Common myeloid progenitor, CD34-positive (primary cell): ENCODE results near the gene PPP1R7.
A peak's percentile ranks its signal among the peaks of the same experiment; 100 is the strongest.

Source experiments
- CTCF ChIA-PET: fragments of 350-600 bp; sonication (Branson Sonifier 250); formaldehyde crosslinking; loops from one replicate; lab custom pipeline; 2021; ENCODE audit warnings: antibody characterized with exemption; lab: Charles Lee
- POLR2A ChIA-PET: fragments of 350-600 bp; sonication (Branson Sonifier 250); formaldehyde crosslinking; loops from one replicate; lab custom pipeline; 2021; ENCODE audit warnings: antibody characterized with exemption; lab: Charles Lee
- DNase-seq, 3 donors: peaks; one replicate each; pipeline versions ENCODE4 v3.0.0 to v3.0.0-alpha.2; 2013
- H3K27ac ChIP-seq, 2 experiments: 1 replicate in 1 of 2; 2 replicates in 1 of 2; pipeline ENCODE4 v1.7.0; 2013; ENCODE audit warnings: inconsistent platforms in 2 of 2, low read length in 2 of 2, mild to moderate bottlenecking in 2 of 2, low read depth in 1 of 2, moderate library complexity in 1 of 2; ENCODE audit not compliant: severe bottlenecking in 2 of 2, insufficient read depth in 1 of 2, poor library complexity in 1 of 2
- H3K27me3 ChIP-seq, 5 experiments: replicated peaks in 2 of 5; 1 replicate in 3 of 5; 2 replicates in 2 of 5; pipeline versions ENCODE4 v1.6.1 to v1.7.0; 2013; ENCODE audit warnings: low read length in 4 of 5, mild to moderate bottlenecking in 2 of 5, moderate library complexity in 2 of 5, inconsistent platforms in 1 of 5; ENCODE audit not compliant: insufficient read depth in 5 of 5, control insufficient read depth in 4 of 5
- H3K36me3 ChIP-seq, 4 experiments: 1 replicate in 2 of 4; 2 replicates in 2 of 4; pipeline versions ENCODE4 v1.6.1 to v1.7.0; 2013; ENCODE audit warnings: low read length in 3 of 4, control low read depth in 1 of 4, mild to moderate bottlenecking in 1 of 4; ENCODE audit not compliant: control insufficient read depth in 4 of 4, insufficient read depth in 4 of 4
- H3K4me1 ChIP-seq, 4 experiments: 1 replicate in 3 of 4; 2 replicates in 1 of 4; pipeline versions ENCODE4 v1.6.1 to v1.7.1; 2013; ENCODE audit warnings: low read length in 3 of 4, mild to moderate bottlenecking in 3 of 4, control low read depth in 1 of 4, inconsistent platforms in 1 of 4, moderate library complexity in 1 of 4; ENCODE audit not compliant: control insufficient read depth in 4 of 4, insufficient read depth in 4 of 4; ENCODE audit errors: control extremely low read depth in 1 of 4
- H3K4me3 ChIP-seq, 7 experiments: 1 replicate in 4 of 7; 2 replicates in 3 of 7; pipeline versions ENCODE4 v1.5.1 to v1.7.0; 2013; ENCODE audit warnings: mild to moderate bottlenecking in 7 of 7, low read length in 6 of 7, moderate library complexity in 6 of 7, inconsistent platforms in 2 of 7, low read depth in 2 of 7, control low read depth in 1 of 7; ENCODE audit not compliant: insufficient read depth in 4 of 7, control insufficient read depth in 1 of 7; ENCODE audit errors: extremely low read depth in 1 of 7
- H3K9me3 ChIP-seq, 5 experiments: 1 replicate in 4 of 5; 2 replicates in 1 of 5; pipeline versions ENCODE4 v1.6.1 to v1.7.1; 2013; ENCODE audit warnings: low read length in 4 of 5, mild to moderate bottlenecking in 2 of 5, inconsistent platforms in 1 of 5, low read depth in 1 of 5, moderate library complexity in 1 of 5; ENCODE audit not compliant: control insufficient read depth in 4 of 5, insufficient read depth in 2 of 5; ENCODE audit errors: control extremely low read depth in 1 of 5
- WGBS: methylation state at CpG from one replicate; pipeline ENCODE4 v1.1.5; 2013; ENCODE audit not compliant: insufficient coverage; 5-methylcytosine and 5-hydroxymethylcytosine counted together

The PPP1R7 gene

DNA sequence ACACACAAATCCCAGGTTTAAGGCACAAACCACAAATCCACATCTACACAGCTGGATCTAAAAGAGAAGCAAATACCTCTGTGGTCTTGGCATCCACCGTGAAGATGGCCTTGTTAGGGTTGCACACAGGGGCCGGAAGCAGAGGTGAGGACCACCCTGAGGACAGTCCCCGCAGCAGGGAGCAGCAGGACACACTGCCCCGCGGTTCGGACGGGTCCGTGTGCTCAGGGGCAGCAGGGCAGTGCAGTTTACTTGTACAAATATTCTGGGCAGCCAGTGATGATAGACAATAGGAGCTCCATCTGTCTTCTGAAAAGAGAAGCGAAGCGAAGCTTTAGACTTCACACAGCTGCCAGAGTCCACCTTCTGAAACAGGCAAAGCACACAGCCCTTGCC, 9.8 kb upstream of the PPP1R7 start:
- Histone ChIP-seq H3K27ac (no peak overlapping the region), H3K36me3 (peaks cover 6 to 78% (median 28%) of the 10 kb centered on the region in 4 experiments), H3K9me3 (no peaks in the 10 kb centered on the region), H3K4me1 (no peaks in the 10 kb centered on the region), H3K27me3 (no peaks in the 10 kb centered on the region), H3K4me3 (no peak overlapping the region)
- WGBS = 100% methylated on average over 9 of the region's 10 CpGs
- ChIA-PET POLR2A (interaction anchor here (0.6 kb wide), 1 partner anchor 50 kb away, joined by 4 read pairs; no protein-coding TSS in a partner anchor), CTCF (no interaction called here)
- no peak for DNase-seq

DNA sequence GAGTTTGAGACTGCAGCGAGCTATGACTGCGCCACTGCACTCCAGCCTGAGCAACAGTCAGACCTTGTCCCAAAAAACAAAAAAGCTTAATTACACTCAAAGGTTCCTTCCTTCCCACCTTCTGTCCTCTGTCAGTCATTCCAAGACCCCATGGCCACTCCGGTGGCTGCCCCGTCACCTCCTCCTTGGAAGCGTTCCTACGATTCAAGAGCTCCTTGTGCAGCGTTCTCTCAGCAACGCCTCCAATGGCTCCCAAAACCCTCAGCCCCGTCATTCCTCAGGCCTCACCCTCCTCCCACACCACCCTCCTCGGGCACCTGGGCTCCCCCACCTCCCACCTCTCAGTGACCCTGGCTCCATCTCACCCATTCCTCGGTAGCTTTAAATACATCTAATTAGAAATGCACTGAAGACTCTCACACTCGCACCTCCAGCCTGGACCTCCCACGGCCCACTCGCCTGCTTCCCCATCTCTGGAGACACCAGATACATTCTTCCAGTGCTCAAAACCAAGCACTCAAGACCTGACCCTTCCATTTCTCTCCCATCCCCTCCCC, 9.0 kb upstream of the PPP1R7 start:
- Histone ChIP-seq H3K27me3 (no peaks in the 10 kb centered on the region), H3K4me1 (no peaks in the 10 kb centered on the region), H3K9me3 (no peaks in the 10 kb centered on the region), H3K36me3 (peaks cover 6 to 70% (median 25%) of the 10 kb centered on the region in 4 experiments), H3K27ac (no peak overlapping the region), H3K4me3 (no peak overlapping the region)
- no peak for DNase-seq
- ChIA-PET CTCF (interaction anchor here (1.3 kb wide), 1 partner anchor 16 kb away, joined by 3 read pairs; no protein-coding TSS in a partner anchor), POLR2A (no interaction called here)
- 97% methylated on average over 14 of the region's 14 CpGs for WGBS

- Histone ChIP-seq H3K4me3 (no peak overlapping the region), H3K4me1 (no peaks in the 10 kb centered on the region), H3K27me3 (no peaks in the 10 kb centered on the region), H3K27ac (no peak overlapping the region), H3K9me3 (no peaks in the 10 kb centered on the region), H3K36me3 (peaks cover 4 to 62% (median 21%) of the 10 kb centered on the region in 4 experiments)
- CTCF ChIA-PET = interaction anchor here (1.3 kb wide), 1 partner anchor 15 kb away, joined by 3 read pairs; no protein-coding TSS in a partner anchor
- 100% methylated on average over 4 of the region's 6 CpGs for WGBS
- no peak for DNase-seq
- POLR2A ChIA-PET = no interaction called here
Measured at GRCh38 chr2:241142063-241142462, 8.2 kb upstream of the PPP1R7 start.

- Histone ChIP-seq H3K9me3 (no peaks in the 10 kb centered on the region), H3K4me3 (no peak overlapping the region), H3K27ac (no peak overlapping the region), H3K27me3 (no peaks in the 10 kb centered on the region), H3K4me1 (peaks cover 0 to under 1% (median 0%) of the 10 kb centered on the region in 4 experiments), H3K36me3 (peaks cover 4 to 58% (median 19%) of the 10 kb centered on the region in 4 experiments)
- ChIA-PET CTCF (interaction anchor here (1.3 kb wide), 1 partner anchor 14 kb away, joined by 3 read pairs; no protein-coding TSS in a partner anchor), POLR2A (no interaction called here)
- 98% methylated on average over 9 of the region's 9 CpGs for WGBS
- DNase-seq = no peak
Measured at GRCh38 chr2:241142593-241142992, 7.7 kb upstream of the PPP1R7 start.

GRCh38 chr2:241146286-241146685, 4.0 kb upstream of the PPP1R7 start:
- no peak overlapping the region for H3K4me3 ChIP-seq
- no peaks in the 10 kb centered on the region for H3K9me3 ChIP-seq
- ChIA-PET CTCF (interaction anchor here (0.7 kb wide), 1 partner anchor 146 kb away, joined by 3 read pairs; no protein-coding TSS in a partner anchor), POLR2A (no interaction called here)
- H3K4me1 ChIP-seq = peaks cover 0 to 23% (median 21%) of the 10 kb centered on the region in 4 experiments
- no peak for DNase-seq
- WGBS = no CpG with 5 or more reads among the region's 4 CpGs
- H3K27me3 ChIP-seq = no peaks in the 10 kb centered on the region
- peaks cover 0 to 25% (median 8%) of the 10 kb centered on the region in 4 experiments for H3K36me3 ChIP-seq
- no peak overlapping the region for H3K27ac ChIP-seq

DNA sequence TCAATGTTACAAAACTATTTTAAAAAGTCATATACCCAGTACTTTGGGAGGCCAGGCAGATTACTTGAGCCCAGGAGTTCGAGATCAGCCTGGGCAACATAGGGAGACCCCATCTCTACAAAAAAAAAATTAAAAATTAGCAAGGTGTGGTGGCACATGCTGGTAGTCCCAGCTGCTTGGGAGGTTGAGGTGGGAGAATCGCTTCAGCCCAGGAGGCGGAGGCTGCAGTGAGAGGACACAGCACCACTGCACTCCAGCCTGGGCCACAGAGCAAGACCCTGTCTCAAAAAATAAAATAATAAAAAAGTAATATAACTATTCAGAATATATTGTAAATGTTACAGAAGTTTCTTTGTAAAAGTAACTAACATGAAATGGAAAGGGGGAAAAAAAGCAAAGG, 2.9 kb upstream of the PPP1R7 start:
- no CpG with 5 or more reads among the region's 3 CpGs for WGBS
- ChIA-PET POLR2A (no interaction called here), CTCF (interaction anchor here (1.2 kb wide), 1 partner anchor 296 kb away, joined by 3 read pairs; no protein-coding TSS in a partner anchor)

GRCh38 chr2:241148239-241148638, 2.0 kb upstream of the PPP1R7 start:
- Histone ChIP-seq H3K9me3 (no peaks in the 10 kb centered on the region), H3K4me3 (peak overlapping the region in 6 of 7 experiments; percentile 83 to 96 (median 88)), H3K4me1 (peaks cover 0 to 26% (median 24%) of the 10 kb centered on the region in 4 experiments), H3K36me3 (peaks cover 0 to 16% (median 4%) of the 10 kb centered on the region in 4 experiments), H3K27ac (no peak overlapping the region), H3K27me3 (no peaks in the 10 kb centered on the region)
- POLR2A ChIA-PET = interaction anchor here (0.5 to 1.1 kb wide), 2 partner anchors 46 to 195 kb away, joined by 3 read pairs; partner anchors contain the start of gene MTERF4
- WGBS = 100% methylated on average over 1 of the region's 4 CpGs
- CTCF ChIA-PET = interaction anchor here (1.2 kb wide), 1 partner anchor 297 kb away, joined by 3 read pairs; no protein-coding TSS in a partner anchor
- no peak for DNase-seq

More for the DNA sequence above, 2.9 kb upstream of the PPP1R7 start:
- Histone ChIP-seq H3K9me3 (no peaks in the 10 kb centered on the region), H3K4me3 (no peak overlapping the region), H3K4me1 (peaks cover 0 to 26% (median 24%) of the 10 kb centered on the region in 4 experiments), H3K27ac (no peak overlapping the region), H3K36me3 (peaks cover 0 to 18% (median 7%) of the 10 kb centered on the region in 4 experiments), H3K27me3 (no peaks in the 10 kb centered on the region)
- no peak for DNase-seq
